GM19193 (cell line): Measurements from ENCODE around the gene MRGPRD.

Experiments used
- POLR2A ChIP-seq: IDR thresholded peaks from 4 replicates; pipeline ENCODE4 v1.6.1; 2011; ENCODE audit not compliant: insufficient read depth, insufficient read length; ENCODE audit errors: extremely low read depth

The MRGPRD gene

DNA sequence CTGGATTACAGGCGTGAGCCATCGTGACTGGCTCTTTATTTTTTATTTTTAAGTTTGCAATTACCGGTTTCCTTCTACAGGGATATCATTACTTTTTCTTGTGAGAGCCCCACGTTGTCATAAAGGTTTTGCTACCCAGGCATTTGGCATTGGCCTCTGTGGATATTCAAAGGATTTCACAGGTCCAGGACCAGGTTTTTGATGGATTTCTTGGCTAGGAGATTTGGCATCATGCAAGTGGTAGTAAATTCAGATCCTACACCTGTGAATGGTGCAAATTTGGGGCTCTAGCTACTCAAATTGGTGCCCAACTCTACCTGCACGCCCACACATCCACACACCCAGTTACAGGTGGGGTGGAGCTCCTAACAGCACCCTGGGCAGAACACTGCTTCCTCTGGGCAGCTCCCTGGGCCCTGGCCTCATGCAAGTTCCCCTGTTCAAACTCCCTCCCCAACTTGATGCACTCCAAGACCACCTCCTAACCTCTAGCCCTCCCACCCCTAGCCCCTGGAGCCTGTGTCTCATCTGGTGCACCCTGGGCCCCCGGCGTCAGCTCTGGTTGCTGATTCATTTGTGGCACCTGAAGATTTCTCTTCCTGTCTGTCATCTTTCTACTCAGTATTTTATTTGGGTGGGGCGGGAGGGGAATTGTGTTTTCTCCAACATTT is 9.3 kb upstream of the MRGPRD start:
- TF ChIP-seq POLR2A: no peak

DNA sequence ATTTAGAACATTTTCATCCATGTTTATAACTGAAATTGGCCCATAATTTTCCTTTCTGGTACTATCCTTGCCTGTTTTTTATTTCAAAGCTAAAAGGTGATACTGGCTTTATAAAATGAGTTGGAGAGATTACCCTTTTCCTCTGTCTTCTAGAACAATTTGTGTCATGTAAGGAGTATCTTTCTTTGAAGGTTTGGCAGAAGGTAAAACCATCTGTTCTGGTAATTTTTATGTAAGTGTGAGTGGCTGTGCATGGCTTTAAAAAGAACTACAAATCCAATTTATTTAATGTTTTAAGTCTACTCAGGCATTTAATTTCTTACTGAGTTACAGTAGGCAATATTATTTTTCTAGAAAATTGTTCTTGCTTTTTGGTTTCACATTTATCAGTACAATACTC is 7.7 kb upstream of the MRGPRD start:
- TF ChIP-seq POLR2A: no peak

DNA sequence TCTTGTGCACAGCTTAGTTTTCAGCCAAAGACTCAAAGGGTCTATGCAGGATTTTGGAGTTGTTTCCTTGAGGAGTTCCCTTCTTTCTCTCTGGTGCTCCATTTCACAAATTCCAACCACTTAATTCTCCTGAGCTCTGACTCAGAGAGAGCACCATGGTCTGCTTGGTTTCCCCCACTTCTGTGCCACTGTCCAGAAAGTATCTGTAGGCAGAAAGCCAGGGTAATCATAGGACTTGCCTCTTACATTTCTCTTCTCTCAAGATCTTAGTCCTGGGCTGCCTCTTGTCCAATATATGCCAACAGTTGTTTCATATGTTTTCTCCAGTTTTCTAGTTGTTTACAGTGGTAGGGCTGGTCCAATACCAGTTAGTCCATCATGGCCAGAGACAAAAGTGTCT is 6.4 kb upstream of the MRGPRD start:
- no peak for TF ChIP-seq POLR2A

DNA sequence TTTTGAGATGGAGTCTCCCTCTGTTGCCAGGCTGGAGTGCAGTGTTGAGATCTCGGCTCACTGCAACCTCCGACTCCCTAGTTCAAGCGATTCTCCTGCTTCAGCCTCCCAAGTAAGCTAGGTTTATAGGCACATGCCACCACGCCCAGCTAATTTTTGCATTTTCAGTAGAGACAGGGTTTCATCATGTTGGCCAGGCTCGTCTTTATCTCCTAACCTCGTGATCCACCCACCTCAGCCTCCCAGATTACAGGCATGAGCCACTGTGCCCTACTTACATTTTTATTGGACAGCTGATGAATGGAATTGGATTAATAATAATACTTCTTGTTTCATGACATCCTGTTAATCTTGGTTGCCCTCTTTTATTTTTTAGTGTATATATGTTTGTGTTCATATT is 3.0 kb upstream of the MRGPRD start:
- TF ChIP-seq POLR2A: no peak

DNA sequence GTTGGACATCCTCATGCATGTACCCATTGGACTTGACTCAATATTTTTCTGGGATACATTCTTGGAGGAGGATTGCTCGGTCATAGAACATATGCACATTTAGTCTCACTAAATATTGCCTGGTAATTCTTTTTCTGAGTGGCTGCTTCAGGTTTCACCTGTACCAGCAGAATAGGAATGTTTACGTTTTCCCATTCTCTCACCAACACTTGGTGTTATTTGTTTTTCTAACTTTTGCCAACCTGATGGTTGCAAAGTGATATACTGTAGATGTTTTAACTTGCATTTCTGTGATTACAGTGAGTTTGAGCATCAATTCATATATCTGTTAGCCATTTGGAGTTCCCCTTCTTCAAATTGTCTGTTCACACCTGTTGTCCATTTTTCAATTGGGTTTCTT is 1.3 kb upstream of the MRGPRD start:
- TF ChIP-seq POLR2A: no peak

DNA sequence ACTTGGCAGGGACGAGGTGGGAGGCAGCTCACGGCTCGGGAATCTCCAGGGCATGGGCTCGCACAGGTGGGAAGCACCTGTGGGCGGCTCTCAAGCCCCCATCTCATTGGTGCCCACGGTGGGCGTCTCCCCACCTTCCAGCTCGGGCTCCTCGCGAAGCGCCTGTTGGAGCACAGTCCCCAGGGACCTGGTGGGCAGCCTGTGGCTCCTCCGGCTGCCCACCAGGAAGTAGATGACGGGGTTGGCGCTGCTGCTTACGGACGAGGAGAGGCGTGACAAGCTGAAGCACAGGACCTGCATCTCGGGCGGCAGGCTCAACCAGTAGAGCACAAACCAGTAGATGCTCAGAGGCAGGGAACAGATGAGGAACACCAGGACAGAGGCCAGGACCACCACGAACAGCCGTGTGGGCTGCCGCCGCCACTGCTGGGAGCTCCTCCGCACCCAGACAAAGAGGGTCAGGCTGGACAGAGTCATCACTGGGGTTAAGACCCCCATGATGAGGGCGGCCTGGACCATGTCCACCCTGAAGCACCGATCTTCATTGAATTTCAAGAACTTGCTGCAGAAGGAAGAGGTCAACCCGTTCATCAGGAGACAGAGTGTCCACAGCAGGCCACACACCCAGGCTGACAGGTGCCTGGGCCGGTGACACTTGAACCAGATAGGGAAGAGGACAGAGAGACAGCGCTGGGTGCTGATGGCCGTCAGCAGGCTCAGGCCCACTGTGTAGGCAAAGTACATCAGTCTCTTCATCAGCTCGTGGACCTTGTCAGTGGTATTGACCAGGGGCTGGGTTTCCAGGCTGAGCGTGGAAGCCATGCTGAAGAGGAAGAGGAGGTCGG is 633 bp downstream of the MRGPRD start:
- no peak for TF ChIP-seq POLR2A

DNA sequence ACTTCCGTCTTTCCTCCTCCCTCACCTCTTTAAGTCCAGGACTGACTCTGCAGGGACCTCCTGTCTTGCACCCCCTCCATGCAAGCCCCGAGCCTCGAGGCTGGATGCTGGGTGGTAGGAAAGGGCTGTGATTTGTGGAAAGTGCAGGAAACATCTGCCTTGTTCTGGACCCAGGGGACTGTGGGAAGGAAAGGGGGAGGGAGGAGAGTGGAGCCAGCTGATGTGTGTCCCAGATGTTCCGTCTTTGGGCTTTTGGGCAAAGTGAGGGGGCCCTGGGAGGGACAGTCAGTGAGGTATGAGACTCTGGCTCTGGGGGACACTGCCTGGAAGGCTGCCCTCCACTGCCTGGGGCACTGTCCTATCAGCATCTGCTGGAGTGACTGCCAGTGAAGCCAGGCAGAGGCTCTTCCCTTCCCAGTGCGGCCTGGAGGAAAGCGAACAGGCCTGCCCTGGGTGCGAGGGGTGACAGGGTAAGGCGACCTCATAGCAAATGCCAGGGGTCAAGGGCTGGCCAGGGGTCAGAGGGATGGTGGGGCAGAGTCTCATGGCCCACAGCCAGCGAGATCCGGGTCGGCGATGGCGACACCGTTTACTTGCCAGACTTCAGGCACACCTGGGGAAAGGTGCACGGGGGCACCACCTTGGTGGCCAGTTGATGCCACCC is 1.7 kb downstream of the MRGPRD start:
- TF ChIP-seq POLR2A: no peak

DNA sequence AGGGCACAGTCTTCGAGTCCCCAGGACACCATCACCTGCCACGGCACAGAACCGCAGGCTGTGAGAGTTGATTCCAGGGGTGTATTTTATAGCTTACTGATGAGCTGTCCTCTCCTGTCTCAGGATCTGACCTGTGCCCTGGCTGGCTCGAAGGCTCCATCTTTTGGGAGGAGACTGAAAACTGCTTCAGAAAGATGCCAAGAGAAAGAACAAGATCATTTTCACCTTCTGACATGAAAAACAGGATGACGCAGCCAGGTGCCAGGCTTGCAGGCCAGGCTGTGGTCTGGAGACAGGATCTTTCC is 2.2 kb downstream of the MRGPRD start:
- no peak for TF ChIP-seq POLR2A

DNA sequence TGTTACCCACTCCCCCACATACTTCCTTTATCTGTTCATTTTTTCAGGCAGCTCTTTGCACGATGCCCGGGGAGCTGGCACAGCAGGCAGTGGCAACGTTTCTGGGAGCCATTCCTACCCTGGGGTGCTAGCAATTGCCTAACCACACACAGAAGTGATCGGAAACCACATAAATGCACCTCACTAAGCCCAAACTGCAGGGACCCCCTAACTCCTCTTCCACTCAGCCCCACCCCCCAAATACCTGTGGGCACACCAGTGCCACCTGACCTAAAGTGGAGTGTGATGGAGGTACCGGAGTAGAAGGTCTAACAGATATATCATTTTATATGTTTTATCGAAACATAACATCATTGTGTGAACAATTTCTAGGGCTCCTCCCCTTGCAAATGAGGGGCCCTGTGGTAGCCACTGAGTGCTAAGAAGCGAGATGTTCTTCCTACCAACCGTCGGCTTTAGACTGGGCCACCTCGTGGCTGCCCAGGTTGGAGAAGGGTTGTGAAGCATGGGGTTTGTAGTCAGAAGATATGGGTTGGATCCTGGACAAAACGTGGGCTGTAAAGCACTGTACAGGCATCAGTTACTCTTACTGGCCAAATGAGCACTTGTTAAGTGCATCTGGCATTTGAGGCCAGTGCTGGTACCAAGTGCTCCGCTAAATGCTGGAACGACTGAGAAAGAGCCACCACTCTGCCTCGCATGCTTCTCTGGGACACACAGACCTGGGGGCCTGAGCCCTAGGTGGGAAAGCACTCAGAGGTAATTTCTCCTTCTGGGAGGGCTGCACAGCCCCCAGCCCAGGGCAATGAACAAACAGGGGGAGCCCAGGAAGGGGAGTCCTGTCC is 2.8 kb downstream of the MRGPRD start:
- TF ChIP-seq POLR2A: no peak

DNA sequence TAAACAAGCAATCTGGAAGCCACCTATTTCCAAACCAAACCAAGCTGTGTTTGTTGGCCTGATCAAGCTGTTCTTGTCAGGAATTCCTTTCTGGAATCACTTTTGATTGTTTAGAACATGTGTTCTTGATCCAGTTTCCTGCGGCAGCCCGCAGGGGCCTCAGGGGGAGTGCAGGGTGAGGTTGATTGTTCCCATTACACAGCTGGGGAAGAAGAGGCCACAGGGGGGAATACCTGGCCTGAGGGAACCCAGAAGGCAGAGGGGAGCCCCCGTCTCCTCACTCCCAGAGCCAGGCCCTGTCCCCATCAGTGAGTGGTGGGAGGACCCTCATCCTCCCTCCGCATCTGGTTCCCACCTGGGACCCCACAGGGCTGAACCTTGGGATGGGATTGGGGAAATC is 4.2 kb downstream of the MRGPRD start:
- TF ChIP-seq POLR2A: no peak

DNA sequence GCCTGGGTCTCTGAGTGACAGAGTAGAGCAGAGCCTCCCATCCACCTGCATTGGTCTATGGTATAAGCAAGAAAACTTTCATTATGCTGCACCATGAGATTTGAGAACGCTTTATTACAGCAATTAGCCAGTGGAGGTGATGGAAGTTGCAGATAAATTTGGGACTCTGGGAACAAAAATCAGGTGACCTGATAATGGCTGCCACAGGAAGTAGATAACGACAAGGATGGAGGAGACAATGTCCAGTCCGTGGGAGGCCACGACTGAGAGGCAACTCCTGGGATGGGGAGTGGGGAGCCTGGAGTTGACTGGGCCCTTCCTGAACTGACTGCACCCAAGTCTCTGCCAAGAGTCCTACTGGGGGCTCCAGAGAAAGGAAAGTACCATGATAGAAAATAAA is 4.7 kb downstream of the MRGPRD start:
- TF ChIP-seq POLR2A: no peak

DNA sequence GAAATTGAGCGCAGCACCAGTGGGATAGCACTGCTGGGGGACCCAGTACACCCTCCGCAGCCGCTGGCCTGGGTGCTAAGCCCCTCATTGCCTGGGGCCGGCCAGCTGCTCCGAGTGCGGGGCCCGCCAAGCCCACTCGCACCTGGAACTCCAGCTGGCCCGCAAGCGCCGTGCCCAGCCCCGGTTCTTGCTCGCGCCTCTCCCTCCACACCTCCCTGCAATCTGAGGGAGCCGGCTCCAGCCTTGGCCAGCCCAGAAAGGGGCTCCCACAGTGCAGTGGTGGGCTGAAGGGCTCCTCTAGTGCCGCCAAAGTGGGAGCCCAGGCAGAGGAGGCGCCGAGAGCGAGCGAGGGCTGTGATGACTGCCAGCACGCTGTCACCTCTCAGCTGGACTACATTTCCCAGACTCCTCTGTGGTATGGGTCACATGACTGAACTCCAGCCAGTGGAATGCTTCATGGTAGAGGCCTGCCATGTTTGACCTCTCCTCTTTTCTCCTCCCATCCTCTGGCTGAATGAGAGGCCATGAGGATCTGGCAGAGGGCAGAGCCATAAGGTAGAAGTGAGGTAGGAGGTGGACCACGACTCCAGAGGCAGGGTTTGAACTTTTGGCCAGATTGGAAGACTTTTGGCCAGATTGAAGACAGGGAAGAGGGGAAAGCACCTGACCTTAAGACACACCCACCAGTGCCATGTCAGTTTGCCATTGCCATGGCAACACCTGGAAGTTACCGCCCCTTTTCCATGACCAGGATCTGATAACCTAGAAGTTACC is 6.2 kb downstream of the MRGPRD start:
- TF ChIP-seq POLR2A: no peak

DNA sequence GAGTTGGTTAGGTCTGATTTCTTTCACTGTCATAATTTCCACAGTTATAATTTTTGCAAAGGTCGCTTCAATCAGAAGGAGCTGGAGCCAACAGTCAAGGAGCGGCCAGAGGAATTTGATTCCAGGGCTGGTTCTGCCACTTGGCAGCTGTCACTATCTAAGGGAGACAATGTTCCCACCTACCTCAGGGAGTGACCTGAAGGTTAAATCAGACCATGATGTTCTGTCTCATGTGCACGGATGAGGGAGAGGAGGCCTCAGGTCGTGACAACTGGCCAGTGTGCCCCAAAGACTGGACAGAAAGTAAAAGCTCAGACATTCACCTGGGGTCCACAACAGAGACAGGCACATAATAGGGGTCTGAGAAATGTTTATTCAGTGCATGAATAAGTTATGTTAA is 7.6 kb downstream of the MRGPRD start:
- no peak for TF ChIP-seq POLR2A

DNA sequence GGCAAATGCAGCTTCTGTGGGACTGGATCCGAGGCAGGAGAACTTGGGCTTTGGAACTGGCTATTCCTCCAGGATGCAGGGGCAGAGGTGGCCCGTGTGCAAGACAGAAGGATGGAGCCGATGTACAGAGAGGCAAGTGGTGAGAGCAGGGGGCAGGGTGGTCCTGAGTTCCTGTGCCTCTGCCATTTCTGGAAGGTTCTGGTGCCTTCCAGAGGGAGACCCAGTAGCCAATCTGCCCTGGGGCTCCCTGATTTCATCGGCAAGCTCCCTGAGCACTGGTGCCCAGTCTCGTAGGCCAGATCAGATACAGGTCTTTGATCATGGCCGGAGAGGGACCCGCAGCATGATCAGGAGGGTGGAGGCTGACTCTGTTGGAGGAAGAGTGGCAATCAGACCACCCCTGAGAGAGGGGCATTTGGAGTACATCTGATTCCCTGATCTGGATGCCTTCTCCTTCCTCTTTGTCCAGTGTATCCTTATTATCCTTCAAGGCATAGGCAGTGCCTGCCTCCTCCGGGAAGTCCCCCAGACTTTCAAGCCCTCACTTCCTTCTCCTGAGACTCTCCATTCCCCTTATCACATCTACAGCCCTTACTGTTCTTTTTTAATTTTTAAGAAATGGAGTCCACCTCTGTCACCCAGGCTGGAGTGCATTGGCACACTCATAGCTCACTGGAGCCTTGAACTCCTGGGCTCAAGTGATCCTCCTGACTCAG is 9.7 kb downstream of the MRGPRD start:
- no peak for TF ChIP-seq POLR2A
